ENCODE results near the gene IL17C. TPM values are rescaled to one million over a fixed set of nuclear protein-coding genes. Genes with fewer than 3 reads are reported as not detected.

The IL17C gene
- total and polyA plus RNA-seq, 11 donors: not detected

- no peak overlapping the region for H3K4me3 ChIP-seq
- H3K9me3 ChIP-seq: no peaks in the 10 kb centered on the region
- DNase-seq (no peak), ATAC-seq (peak in 1 of 4 donors; percentile 17)
- no peak for TF ChIP-seq POLR2A (IDR thresholded peaks at IDR 0.05)
- no peak for TF ChIP-seq CTCF (IDR thresholded peaks at IDR 0.05)
- 94 to 96% (median 95%) methylated on average over 14 of the region's 14 CpGs for WGBS, 4 donors
- H3K27ac ChIP-seq: peak overlapping the region in 2 of 12 donors; percentile 30 to 62
- peaks cover 0 to 37% (median 14%) of the 10 kb centered on the region in 12 donors for H3K4me1 ChIP-seq
- H3K27me3 ChIP-seq: no peaks in the 10 kb centered on the region
- intact Hi-C loops (cut with DNase I): no loop called here
- peaks cover 3 to 62% (median 38%) of the 10 kb centered on the region in 9 donors for H3K36me3 ChIP-seq
Observed at GRCh38 chr16:88619859-88620815, 18.2 kb upstream of the IL17C start.

DNA sequence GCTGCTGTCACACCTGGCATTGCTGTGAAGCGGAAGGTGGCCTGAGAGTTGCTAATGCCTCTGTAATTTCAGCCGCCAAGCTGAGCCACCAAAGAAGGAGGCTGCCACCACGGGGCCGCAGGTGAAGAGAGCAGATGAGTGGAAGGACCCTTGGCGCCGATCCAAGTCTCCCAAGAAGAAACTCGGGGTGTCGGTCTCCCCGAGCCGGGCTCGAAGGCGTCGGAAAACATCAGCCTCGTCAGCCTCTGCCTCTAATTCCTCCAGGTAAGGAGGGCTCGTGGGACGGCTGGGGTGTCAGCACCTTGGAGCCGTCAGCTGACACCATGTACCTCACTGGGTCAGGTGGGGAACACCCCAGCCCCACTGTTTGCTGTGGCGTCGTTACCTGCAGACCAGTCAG lies 16.2 kb upstream of the IL17C start:
- 91 to 94% (median 93%) methylated on average over 19 of the region's 19 CpGs for WGBS, 4 donors
- H3K27me3 ChIP-seq: no peaks in the 10 kb centered on the region
- DNase-seq (peak in 1 of 5 donors; percentile 18), ATAC-seq (no peak)
- H3K36me3 ChIP-seq: peaks cover 3 to 78% (median 57%) of the 10 kb centered on the region in 9 donors
- no peaks in the 10 kb centered on the region for H3K9me3 ChIP-seq
- peaks cover 0 to 20% (median 8%) of the 10 kb centered on the region in 12 donors for H3K4me1 ChIP-seq
- TF ChIP-seq CTCF (IDR thresholded peaks at IDR 0.05): no peak
- no peak for TF ChIP-seq POLR2A (IDR thresholded peaks at IDR 0.05)
- intact Hi-C loops (cut with DNase I): no loop called here
- no peak overlapping the region for H3K4me3 ChIP-seq
- no peak overlapping the region for H3K27ac ChIP-seq

GRCh38 chr16:88622866-88623265 lies 15.5 kb upstream of the IL17C start:
- H3K27ac ChIP-seq: no peak overlapping the region
- H3K4me1 ChIP-seq: peaks cover 0 to 21% (median 8%) of the 10 kb centered on the region in 12 donors
- no peaks in the 10 kb centered on the region for H3K27me3 ChIP-seq
- TF ChIP-seq CTCF (IDR thresholded peaks at IDR 0.05) (no peak), POLR2A (IDR thresholded peaks at IDR 0.05) (no peak)
- 95 to 97% (median 96%) methylated on average over 29 of the region's 29 CpGs for WGBS, 4 donors
- intact Hi-C loops (cut with DNase I): no loop called here
- H3K36me3 ChIP-seq: peaks cover 3 to 81% (median 61%) of the 10 kb centered on the region in 9 donors
- no peaks in the 10 kb centered on the region for H3K9me3 ChIP-seq
- DNase-seq (peak in 1 of 5 donors; percentile 11), ATAC-seq (no peak)
- H3K4me3 ChIP-seq: no peak overlapping the region

GRCh38 chr16:88623858-88624257 lies 14.5 kb upstream of the IL17C start:
- Histone ChIP-seq H3K4me3 (no peak overlapping the region), H3K4me1 (peaks cover 1 to 23% (median 7%) of the 10 kb centered on the region in 12 donors), H3K27me3 (no peaks in the 10 kb centered on the region), H3K36me3 (peaks cover 3 to 82% (median 64%) of the 10 kb centered on the region in 9 donors), H3K9me3 (no peaks in the 10 kb centered on the region), H3K27ac (no peak overlapping the region)
- WGBS, 4 donors: 93 to 98% (median 95%) methylated on average over 13 of the region's 13 CpGs
- TF ChIP-seq CTCF (IDR thresholded peaks at IDR 0.05) (no peak), POLR2A (IDR thresholded peaks at IDR 0.05) (no peak)
- intact Hi-C loops (cut with DNase I): no loop called here
- DNase-seq (no peak), ATAC-seq (no peak)
